Left lobe of liver (tissue), 2 donors: Measurements from ENCODE around the gene PDE7B. TPM values are rescaled to one million over a fixed set of nuclear protein-coding genes. Genes with fewer than 3 reads are reported as not detected.
"Not testable (repeated sequence)": the region's sequence is repeated elsewhere in the genome, so short reads cannot be mapped to it uniquely, and the experiment has no call there.

ENCODE experiments used
- ATAC-seq: fragments of 200-7000 bp; cut with Tn5 transposase; one replicate; pipeline ENCODE4 v1.9.1; 2020; ENCODE audit warnings: mild to moderate bottlenecking, moderate library complexity
- DNase-seq: peaks from one replicate; pipeline ENCODE4 v3.0.0-alpha.2; 2020; ENCODE audit warnings: low spot score
- total RNA-seq: library from RNA; stranded (reverse); gene quantifications from one replicate; pipeline ENCODE4 v1.2.1, GENCODE V29; 2021
- donor health status: DM: no; HTN: no; CAD: no; lungs with moderate emphysema.
- donor health status: DM: no; HTN: yes; CAD: no.

PDE7B gene
- total RNA-seq, 1 donor from 2014 or later: 3.4 TPM

DNA sequence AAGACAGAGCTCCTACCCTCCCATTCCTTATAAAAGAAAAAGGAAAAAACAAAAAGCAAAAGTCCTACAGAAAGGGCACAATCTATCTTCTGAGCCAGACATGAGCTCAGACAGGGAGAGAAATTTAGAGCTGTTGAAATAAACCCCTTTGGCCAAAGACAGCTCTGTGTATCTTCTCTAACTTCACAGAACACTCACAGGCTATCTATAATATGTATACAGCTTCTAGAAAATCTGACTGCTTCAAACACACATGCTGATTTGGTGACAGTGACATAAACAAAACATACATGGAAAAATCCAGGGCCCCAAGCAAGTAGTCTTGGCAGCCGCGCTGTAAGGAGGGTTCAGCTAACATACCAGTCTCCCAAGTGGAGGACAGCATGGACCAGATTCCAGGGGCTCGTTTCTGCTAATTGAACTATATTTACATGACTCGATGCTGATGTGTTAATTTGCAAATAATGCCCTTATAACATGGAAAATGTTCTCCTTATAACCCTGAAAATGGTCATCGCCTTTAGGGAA, 361.6 kb downstream of the PDE7B start:
- ATAC-seq: no peak
- DNase-seq: no peak

DNA sequence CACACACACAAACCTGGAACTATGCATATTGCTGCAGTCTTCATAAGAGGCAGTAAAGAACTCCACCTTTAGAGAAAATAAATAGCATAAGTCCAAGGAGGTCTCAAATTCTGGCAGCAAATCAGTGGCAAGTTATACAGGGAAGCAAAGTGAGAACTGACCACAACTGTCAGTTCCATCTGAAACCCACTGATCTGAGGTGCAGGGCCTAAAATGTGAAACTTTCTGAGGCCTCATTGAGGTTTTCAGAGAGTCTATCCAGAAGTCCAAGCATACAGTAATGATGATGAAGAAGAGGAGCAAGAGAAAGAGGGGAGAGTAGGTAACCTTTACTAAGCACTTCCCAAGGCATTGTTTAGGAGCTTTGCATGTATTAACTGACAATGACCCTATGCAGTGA, 362.4 kb downstream of the PDE7B start:
- DNase-seq (no peak), ATAC-seq (no peak)

DNA sequence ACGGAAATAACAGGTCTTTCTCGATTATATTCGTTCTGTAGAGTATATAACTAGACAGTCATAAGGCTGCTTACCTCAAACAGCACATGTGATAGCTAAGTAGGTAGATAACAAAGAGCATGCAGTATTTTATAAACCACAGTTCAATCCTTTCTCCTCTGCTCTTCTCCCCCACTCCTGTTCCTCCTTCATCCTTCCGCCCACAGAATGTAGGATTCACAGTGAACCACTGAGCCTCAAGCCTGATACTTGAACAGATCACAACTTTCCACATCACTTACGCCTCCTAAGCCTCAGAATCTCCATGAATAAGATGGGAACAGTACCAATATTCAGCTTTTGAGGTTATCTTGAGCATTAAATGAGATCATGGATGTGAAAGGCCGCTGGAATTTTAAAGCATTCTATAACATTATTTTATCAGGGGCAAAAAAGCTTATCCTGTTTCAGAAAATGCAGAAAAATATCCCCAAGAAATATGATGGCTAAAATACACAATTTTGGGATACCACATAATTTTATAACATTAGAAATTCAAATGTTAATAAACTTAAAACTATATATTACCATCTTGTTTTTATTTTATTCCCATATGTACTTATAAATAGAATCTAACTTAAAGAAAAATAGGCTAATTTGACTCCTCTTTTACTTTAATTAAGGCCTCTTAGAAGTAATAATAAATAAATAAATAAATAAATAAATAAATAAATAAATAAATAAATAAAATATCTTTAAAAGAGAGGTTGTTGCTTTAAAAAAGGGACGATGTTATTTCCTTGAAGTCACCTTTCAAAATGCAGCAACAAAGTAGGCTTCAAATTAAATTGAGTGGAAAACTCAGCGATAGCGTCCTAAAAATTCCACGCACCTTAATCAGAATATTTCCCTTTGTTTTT, 365.3 kb downstream of the PDE7B start:
- DNase-seq: no peak
- ATAC-seq: no peak

DNA sequence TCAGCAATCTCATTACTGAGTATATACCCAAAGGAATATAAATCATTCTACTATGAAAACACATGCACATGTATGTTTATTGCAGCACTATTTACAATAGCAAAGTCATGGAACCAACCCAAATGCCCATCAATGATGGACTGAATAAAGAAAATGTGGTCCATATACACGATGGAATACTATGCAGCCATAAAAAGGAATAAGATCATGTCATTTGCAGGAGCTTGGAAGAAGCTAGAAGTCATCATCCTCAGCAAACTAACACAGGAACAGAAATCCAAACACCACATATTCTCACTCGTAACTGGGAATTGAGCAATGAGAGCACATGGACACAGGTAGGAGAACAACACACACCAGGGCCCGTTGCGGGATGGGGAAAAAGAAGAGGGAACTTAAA, 373.5 kb downstream of the PDE7B start:
- not testable (repeated sequence) for ATAC-seq, DNase-seq

DNA sequence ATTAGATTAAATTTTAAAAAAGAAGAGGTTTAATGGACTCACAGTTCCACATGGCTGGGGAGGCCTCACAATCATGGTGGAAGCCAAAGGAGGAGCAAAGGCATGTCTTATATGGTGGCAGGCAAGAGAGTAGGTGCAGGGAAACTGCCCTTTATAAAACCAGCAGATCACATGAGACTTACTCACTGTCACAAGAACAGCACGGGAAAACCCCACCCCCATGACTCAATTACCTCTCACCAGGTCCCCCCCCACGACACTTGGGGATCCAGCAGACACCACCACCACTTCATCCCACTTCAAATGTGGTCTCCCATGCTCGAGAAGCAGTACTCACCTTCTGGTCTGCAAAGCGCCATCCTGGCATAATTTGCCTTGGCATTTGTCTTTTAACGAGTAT, 374.0 kb downstream of the PDE7B start:
- DNase-seq (no peak), ATAC-seq (no peak)

DNA sequence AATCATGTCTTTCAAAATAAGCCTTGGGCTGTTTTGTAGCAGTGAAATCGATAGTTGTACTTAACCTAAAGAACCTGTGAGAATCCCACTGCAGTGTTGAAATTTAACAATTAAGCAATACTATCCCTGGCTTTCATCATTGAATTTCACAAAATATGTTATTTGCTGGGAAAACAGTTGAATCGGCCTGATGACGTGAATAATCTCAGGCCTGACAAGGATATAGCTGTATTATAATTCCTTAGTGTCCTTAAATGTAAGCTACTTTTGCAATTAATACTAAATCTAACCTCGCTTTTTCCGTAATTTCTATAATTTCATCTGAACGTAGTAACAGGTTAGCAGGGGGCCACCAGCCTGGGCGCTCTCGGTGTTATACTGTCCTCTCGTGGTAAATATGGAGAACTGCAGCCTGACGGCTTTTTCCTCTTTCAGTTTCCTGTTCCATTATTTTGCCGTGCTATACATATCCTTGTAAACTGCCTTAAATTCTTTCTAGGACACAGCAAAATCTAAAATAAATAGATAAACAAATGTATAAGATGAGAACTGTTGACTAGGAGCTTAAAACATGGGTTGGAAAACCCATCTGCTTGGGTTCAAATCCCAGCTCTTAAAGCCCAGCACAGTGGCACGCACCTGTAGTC, 374.6 kb downstream of the PDE7B start:
- peak; percentile 98 for ATAC-seq
- peak; percentile 61 for DNase-seq

DNA sequence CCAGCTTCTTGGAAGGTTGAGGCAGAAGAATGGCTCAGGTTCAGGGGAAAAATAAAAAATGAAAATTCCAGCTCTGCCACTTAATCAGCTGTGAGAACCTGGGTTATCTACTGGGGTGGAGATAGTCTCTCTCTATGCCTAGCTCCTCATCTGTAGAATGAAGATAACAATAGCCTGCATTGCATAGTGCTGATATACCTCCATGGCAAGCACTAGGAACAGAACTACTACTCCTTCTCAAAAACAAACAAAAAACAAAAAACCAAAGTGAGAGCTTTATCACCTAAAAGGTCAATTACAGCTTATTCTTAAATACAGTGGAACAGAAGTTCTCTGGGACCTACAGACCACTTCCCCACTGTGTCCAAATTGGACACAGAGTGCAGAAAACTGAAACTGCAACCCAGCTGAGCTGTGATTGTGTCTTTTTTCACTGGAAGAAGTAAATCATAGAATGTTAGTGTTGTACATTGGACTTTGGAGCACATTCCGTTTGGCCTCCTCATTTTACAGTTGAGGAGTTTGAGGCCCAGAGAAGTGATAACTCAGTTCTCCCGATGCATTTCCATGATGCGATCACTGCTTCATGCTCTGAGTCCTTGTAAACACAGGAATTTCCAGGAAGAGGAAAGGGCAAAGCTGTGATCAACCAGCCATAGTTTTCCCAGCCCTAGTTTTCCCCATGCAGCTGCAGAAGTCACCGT, 375.3 kb downstream of the PDE7B start:
- peak; percentile 63 for ATAC-seq
- DNase-seq: no peak

DNA sequence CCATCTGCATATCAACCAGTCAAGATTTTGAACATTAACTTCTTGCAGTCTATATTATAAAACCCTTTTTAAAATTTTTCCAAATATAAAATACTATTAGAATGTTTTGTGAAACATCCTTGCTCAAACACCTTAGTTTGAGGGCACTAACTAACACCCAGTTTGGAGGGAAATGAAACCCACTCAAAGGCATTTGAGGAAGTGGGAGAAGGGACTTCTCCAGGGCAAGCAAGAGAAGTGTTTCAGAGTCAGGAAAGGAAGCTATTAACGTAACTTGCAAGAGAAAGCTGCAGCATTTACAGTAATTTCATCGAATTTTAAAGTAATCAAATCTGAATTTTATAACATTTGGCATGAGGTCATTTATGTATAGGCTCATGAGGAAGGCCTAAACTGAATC, 377.3 kb downstream of the PDE7B start:
- DNase-seq: no peak
- ATAC-seq: no peak

DNA sequence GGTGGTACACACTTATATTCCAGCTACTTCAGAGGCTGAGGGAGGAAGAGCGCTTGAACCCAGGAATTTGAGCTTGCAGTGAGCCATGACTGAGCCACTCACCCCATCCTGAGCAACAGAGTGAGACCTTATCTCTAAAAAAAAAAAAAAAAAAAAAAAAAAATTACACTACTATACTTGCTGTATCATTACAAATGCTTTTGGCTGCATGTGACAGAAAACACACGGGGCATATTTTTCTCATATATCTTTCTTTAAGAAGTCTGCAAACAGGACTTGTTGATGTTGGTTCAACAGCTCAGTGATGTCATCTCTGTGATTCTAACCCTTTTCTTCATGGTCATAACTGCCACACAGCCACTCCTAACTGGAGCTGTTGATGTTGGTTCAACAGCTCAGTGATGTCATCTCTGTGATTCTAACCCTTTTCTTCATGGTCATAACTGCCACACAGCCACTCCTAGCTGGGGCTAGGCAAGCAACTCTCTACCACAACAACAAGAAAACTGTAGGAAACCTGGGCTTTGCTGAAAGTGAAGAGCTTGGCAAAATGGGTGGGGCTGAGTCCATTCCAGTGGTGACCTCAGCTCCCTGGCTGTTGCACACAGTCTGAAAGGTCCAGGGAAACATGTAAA, 378.8 kb downstream of the PDE7B start:
- ATAC-seq (no peak), DNase-seq (no peak)

DNA sequence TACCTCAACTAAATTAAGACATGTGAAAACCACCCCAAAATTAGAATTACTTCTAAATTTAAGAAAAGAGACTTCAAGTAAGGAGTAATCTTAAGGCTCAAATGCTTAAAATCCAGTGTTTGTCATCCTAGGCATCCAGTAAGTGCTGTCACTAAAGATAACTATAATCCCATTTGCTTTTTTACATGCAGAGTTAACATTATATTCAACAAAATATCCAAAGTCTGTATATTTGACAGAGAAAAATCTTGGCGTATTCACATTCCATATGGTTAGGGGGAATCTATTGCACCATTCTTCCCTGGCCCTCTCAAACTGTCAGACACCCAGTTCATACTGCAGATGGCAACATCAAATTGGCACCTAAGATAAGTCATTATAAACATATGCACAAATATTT, 381.2 kb downstream of the PDE7B start:
- ATAC-seq: no peak

DNA sequence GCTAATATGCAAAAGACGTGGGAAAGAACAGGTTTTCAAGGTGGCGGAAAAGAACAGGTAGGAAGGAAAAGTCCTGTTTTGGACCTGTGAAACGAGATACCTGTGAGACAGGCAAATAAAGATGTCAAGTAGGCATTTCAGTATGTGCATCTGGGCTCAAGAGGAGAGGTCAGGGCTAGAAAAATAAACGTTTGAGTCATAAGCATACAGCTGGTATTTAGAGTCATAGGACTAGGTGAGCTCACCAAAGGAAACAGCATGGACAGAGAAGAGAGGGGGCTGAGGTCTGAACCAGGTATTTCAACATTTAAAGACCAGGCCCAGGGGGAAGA, 383.7 kb downstream of the PDE7B start:
- no peak for DNase-seq
- ATAC-seq: no peak

More for the DNA sequence above, 381.2 kb downstream of the PDE7B start:
- no peak for DNase-seq

DNA sequence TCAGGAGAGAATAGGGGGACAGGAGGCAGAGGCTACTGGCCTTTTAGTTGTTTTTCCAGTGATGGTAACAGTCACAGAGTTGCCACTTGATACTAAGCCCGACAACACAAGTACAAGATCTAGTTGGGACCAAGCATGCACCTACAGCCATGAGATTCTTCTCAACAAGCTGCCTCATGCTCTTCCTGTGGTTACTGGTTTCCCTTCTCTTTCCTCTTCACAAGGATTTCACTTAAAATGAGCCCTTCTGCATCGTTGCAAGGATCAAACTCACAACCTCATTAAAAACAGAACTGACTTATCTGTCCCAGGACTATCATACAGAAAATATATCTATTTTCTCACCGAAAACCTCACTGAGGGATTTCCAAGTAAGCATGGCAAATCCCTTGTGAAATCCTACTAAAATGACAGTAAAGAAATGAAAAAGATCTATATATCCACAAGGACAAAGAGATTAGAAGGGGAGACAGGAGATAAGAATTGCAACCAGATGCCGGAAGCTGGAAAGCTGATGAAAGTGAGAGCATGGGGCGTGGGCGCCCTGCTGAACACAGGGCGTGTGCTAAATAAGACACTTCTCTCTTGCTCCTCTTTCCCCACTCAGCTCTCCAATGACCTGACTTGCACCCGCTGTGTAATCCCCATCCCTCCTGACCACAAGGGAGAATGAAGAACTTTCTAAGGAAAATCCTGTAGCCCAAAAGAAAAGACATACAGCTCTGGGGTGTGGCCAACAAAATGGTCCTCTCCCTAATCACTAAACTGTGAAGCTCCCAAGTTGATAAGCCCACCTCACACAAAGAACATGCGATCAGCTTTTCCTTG, 385.2 kb downstream of the PDE7B start:
- ATAC-seq (peak; percentile 16), DNase-seq (no peak)

DNA sequence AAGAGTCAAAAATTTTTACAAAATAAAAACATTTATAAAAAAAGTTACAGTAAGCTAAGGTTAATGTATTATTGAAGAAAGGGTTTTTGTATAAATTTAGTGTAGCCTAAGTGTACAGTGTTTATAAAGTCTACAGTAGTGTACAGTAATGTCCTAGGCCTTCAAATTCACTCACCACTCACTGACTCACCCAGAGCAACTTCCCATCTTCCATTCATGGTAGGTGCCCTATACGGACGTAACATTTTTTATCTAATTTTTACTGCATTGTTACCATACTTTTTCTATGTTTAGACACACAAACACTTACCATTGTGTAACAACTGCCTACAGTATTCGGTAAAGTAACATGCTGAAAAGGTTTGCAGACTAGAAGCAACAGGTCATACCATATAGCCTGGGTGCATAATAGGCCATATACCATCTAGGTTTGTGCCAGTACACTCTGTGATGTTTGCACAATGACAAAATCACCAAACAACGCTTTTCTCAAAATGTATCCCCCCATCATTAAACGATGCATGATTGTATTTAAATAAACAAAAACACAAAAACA, 392.6 kb downstream of the PDE7B start:
- no peak for ATAC-seq

More for the DNA sequence above, 392.6 kb downstream of the PDE7B start:
- no peak for DNase-seq
